Measurements from ENCODE around the gene IER5. TPM values are rescaled to one million over a fixed set of nuclear protein-coding genes. Genes with fewer than 3 reads are reported as not detected.

IER5 gene
- total RNA-seq, 1 experiment from 2014 or later: 30.5 TPM

Other genes starting within 250 kb of the IER5 start
- gene KIAA1614, start 175.8 kb upstream of the IER5 start, total RNA-seq (2021; ENCODE audit: unreplicated experiment): 0.25 TPM
- 21.2 TPM for gene STX6, start 65.8 kb upstream of the IER5 start, total RNA-seq (2021; ENCODE audit: unreplicated experiment)
- gene MR1, start 54.7 kb upstream of the IER5 start, total RNA-seq (2021; ENCODE audit: unreplicated experiment): 6.6 TPM